GM18909 (cell line): Measurements from ENCODE around the gene CPE.
"Not testable (repeated sequence)": the region's sequence is repeated elsewhere in the genome, so short reads cannot be mapped to it uniquely, and the experiment has no call there.

ENCODE experiments used
- ATAC-seq: cut with Tn5 transposase; IDR thresholded peaks from one replicate; pipeline ENCODE4 v1.9.1; 2021; ENCODE audit warnings: mild to moderate bottlenecking; ENCODE audit not compliant: unreplicated experiment, poor library complexity

CPE gene

GRCh38 chr4:165457793-165458192 is 79.0 kb downstream of the CPE start:
- no peak for ATAC-seq

GRCh38 chr4:165458471-165458870 is 79.7 kb downstream of the CPE start:
- ATAC-seq = no peak

- ATAC-seq = no peak
Measured at GRCh38 chr4:165461159-165461821, 82.5 kb downstream of the CPE start.

GRCh38 chr4:165462009-165462408 is 83.2 kb downstream of the CPE start:
- no peak for ATAC-seq

- peak; percentile 7 for ATAC-seq
Measured at GRCh38 chr4:165464376-165464775, 85.6 kb downstream of the CPE start.

GRCh38 chr4:165464813-165465381 is 86.1 kb downstream of the CPE start:
- peak; percentile 78 for ATAC-seq

- ATAC-seq = no peak
Measured at GRCh38 chr4:165470009-165470408, 91.2 kb downstream of the CPE start.

- ATAC-seq = no peak
Measured at GRCh38 chr4:165472943-165473676, 94.3 kb downstream of the CPE start.

- no peak for ATAC-seq
Measured at GRCh38 chr4:165474784-165475705, 96.2 kb downstream of the CPE start.

- ATAC-seq = no peak
Measured at GRCh38 chr4:165475706-165476070, 96.9 kb downstream of the CPE start.

GRCh38 chr4:165476214-165477098 is 97.6 kb downstream of the CPE start:
- ATAC-seq = no peak

- ATAC-seq = no peak
Measured at GRCh38 chr4:165477799-165478198, 99.0 kb downstream of the CPE start.

GRCh38 chr4:165478260-165478659 is 99.5 kb downstream of the CPE start:
- no peak for ATAC-seq

- no peak for ATAC-seq
Measured at GRCh38 chr4:165481053-165481835, 102.4 kb downstream of the CPE start.

- ATAC-seq = no peak
Measured at GRCh38 chr4:165489786-165490185, 111.0 kb downstream of the CPE start.

- not testable (repeated sequence) for ATAC-seq
Measured at GRCh38 chr4:165492583-165492982, 113.8 kb downstream of the CPE start.

- peak; percentile 98 for ATAC-seq
Measured at GRCh38 chr4:165493359-165493758, 114.6 kb downstream of the CPE start.

GRCh38 chr4:165502916-165503907 is 124.4 kb downstream of the CPE start:
- peak; percentile 65 for ATAC-seq
